ENCODE results near the gene NUDT3.
"Not testable (repeated sequence)": the region's sequence is repeated elsewhere in the genome, so short reads cannot be mapped to it uniquely, and the experiment has no call there.

NUDT3 gene

GRCh38 chr6:34340394-34340793 is 52.1 kb downstream of the NUDT3 start:
- no peak for DNase-seq

DNA sequence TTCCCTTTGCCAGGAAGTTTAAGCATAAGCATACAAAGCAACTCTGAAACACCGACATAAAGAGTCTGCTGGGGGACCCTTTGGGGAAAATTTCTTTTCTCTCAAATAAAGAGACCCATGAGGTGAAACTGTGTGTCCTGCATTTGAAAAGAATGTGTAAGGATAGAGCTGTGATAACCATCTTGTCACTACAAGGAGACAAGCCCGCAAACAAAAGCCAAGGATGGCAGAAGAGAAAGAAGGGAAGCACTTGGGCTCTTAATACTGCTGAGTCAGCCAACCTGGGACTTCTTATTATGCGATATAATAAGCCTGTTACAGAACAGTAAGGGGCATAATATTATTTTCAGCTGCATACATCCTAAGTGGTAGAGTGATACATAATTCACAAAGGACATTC is 52.5 kb downstream of the NUDT3 start:
- DNase-seq: no peak

GRCh38 chr6:34339432-34339831 is 53.0 kb downstream of the NUDT3 start:
- DNase-seq: no peak

GRCh38 chr6:34338811-34339210 is 53.7 kb downstream of the NUDT3 start:
- DNase-seq: no peak

- DNase-seq: no peak
These were observed 54.1 kb downstream of the NUDT3 start for GRCh38 chr6:34338377-34338776.

DNA sequence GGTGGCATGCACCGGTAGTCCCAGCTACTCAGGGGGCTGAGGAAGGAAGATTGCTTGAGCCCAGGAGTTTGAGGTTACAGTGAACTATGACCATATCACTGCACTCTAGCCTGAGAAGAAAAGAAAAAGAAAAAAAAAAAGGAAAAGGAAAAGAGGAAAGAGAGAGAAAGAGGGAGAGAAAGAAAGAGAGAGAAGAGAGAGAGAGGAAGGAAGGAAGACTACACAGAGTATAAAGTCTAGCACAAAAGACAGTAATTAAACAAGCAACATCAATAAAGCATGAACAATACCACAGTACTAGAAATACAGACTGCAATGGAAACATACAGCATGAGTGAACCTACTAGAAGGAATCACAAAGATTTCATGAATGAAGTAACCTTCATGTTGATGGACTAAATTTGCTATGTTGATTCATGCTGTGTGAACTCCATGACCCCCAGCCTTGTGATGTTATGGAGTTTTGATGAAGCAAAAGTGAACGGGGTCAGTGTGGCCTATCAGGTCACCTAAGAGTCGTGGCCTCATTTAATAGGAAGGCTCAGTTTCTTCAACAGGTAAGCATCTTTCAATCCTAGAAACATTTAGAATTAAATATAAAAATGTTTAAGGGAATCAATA is 57.6 kb downstream of the NUDT3 start:
- no peak for DNase-seq

GRCh38 chr6:34333858-34334257 is 58.6 kb downstream of the NUDT3 start:
- DNase-seq: no peak

GRCh38 chr6:34332251-34333198 is 59.9 kb downstream of the NUDT3 start:
- DNase-seq: no peak

DNA sequence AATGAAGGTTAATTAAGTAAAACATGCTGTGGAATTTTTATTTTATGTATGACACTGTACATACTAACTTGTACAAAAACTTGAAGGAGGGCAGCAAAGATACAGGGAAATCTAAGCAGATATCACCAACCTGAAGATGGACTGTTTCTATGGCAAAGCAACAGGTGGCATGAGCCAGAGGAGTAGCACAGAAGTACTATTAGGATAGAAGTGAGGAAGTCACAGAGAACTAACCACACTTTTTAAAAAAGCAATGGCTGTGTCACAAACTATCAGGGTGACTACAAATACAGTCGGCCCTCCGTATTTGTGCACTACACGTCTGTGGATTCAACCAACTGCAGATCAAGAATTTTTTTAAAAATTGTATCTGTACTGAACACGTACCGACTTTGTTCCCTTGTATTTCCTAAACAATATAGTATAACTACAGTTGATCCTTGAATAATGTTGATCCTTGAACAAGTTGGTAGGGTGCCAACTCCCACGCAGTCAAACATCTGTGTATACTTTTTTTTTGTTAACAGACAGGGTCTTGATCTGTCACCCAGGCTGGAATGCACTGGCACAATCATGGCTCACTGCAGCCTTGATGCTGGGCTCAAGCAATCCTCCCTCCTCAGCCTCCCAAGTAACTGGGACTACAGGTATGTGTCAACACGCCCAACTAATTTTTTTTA is 61.0 kb downstream of the NUDT3 start:
- no peak for DNase-seq

DNA sequence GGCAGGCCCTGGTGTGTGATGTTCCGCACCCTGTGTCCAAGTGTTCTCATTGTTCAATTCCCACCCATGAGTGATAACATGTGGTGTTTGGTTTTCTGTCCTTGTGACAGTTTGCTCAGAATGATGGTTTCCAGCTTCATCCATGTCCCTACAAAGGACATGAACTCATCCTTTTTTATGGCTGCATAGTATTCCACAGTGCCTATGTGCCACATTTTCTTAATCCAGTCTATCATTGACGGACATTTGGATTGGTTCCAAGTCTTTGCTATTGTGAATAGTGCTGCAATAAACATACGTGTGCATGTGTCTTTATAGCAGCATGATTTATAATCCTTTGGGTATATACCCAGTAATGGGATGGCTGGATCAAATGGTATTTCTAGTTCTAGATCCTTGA is 62.7 kb downstream of the NUDT3 start:
- not testable (repeated sequence) for DNase-seq

DNA sequence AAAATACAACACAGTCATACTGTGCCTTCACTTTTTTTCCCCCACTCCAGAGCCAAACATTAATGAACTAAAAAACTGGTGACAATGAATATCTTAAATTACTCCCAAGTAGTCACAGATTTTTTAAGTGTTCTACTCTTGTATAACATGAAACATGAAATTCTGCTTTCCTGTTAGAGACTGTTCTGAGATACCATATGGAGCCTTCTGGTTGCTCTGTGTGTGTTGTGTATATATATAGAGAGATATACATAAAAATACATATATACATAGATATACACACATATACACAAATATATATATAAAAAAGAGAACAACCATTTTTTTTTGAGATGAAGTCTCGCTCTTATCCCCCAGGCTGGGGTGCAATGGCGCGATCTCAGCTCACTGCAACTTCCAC is 63.5 kb downstream of the NUDT3 start:
- DNase-seq: no peak

- not testable (repeated sequence) for DNase-seq
These were observed 64.9 kb downstream of the NUDT3 start for GRCh38 chr6:34327313-34328205.

GRCh38 chr6:34325633-34326032 is 66.8 kb downstream of the NUDT3 start:
- DNase-seq: no peak

- peak; percentile 69 for DNase-seq
These were observed 67.6 kb downstream of the NUDT3 start for GRCh38 chr6:34324738-34325444.

GRCh38 chr6:34324221-34324620 is 68.2 kb downstream of the NUDT3 start:
- DNase-seq: not testable (repeated sequence)

DNA sequence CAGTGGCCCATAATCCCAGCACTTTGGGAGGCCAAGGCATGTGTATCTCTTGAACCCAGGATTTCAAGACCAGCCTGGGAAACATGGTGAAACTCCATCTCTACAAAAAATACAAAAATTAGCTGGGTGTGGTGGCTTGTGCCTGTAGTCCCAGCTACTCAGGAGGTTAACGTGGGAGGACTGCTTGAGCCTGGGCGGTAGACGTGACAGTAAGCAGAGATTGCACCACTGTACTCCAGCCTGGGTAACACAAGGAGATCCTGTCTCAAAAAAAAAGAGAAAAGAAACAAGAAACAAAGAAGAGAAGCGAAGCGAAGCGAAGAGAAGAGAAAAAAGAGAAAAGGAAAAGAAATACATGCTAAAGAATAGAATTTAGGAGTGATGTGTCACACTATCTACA is 69.2 kb downstream of the NUDT3 start:
- no peak for DNase-seq

DNA sequence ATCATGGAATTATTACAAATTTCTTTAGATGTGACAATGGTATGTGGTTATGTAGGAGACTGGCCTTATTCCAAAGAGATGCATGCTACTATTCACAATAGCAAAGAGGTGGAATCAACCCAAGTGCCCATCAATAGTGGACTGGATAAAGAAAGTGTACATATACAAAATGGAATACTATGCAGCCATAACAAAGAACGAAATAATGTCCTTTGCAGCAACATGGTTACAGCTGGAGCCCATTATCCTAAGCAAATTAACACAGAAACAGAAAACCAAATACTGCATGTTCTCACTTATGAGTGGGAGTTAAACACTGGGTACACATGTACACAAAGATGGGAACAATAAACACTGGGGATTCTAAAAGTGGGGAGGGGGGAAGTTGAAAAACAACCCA is 69.7 kb downstream of the NUDT3 start:
- no peak for DNase-seq

GRCh38 chr6:34321821-34322220 is 70.6 kb downstream of the NUDT3 start:
- no peak for DNase-seq

GRCh38 chr6:34319471-34319885 is 73.0 kb downstream of the NUDT3 start:
- no peak for DNase-seq

GRCh38 chr6:34318499-34319470 is 73.7 kb downstream of the NUDT3 start:
- DNase-seq: no peak
